GM18519 (cell line): ENCODE data around the gene SUFU.

Experiments
- ATAC-seq: cut with Tn5 transposase; IDR thresholded peaks from one replicate; pipeline ENCODE4 v1.9.1; 2021; ENCODE audit warnings: mild to moderate bottlenecking, moderate library complexity; ENCODE audit not compliant: unreplicated experiment, low FRiP score

SUFU gene

DNA sequence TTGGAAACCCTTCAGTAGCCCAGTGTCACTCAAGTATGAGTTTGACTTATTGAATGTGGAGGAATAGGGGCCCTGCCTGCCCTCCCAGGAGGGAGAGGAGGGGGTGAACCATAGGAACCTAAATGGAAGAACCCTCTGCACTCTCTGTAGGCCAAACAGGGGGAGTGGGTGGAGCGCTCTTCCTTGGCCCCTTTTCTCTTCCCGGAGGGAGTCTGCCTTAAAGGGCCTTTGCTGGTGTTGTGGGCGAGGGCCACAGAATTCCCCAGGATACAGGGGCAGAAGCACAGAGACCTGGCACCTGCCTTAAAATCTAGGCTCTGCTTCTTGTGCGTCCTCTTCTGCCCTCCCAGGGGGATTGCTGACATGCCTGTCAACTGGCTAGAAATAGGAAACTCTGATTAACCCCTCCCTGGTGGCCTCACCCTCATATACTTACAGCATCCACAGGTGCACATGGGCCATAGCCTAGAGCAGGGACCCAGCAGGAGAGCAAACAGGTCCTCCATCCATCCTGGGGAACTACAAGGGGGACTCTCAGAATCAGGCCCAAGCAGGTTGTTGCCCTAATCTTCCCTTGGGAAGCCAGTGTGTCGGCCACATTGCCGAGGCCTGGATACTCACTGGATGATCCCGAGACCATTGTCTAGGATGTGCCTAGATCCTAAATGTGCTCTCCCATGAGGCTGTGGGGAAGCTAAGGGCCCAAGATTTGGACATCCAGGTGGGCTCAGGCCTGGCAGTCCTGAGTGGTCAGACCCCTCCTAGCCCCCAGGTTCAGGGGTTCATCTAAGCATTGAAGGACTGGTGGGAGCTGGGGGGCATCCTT, 143.9 kb downstream of the SUFU start:
- no peak for ATAC-seq

GRCh38 chr10:102648269-102648888, 144.6 kb downstream of the SUFU start:
- ATAC-seq: no peak

GRCh38 chr10:102648889-102649796, 145.4 kb downstream of the SUFU start:
- ATAC-seq: no peak

DNA sequence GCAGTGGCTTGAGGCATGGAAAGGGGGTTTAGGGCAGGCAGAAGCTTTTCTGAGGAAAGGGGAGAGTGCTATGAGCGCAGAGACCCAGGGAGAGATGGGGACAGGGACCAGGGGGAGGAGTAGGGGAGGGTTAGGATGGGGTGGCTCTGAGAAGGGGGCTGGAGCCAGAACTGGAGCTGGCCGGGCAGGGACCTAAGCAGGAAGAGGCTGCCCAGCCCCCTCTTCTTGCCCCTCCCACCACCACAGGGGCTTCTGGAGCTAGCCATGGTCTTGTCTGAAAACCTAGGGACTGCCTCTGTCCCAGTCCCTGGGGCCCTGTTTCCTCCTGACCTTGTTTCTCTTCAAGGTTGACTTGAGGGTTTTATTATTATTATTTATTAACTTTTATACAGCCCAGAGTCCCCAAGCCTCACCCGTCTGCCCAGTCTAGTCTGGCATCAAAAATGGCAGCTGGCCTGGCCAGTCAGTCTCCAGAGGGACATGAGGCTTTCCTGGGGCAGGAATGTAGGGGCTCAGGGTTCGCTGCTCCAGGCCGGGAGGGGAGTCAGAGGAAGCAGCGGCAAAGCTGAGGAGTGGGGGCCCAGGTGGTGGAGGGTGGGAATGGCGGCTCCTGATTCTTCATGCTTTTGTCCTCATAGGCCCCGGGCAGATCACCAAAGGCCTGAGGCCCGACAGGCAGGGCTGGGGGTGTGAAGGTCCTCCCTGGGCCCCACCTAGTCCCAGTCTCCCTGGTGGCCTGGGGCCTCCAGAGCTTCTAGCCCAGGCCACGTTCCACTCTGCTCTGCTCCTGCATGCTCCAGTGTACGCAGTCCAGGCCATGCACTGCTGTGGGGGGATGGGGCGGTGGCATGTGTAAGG, 146.3 kb downstream of the SUFU start:
- ATAC-seq: no peak

GRCh38 chr10:102650655-102651454, 147.1 kb downstream of the SUFU start:
- ATAC-seq: no peak

- ATAC-seq: no peak
Observed at GRCh38 chr10:102651455-102652169, 147.8 kb downstream of the SUFU start.

GRCh38 chr10:102652170-102652916, 148.6 kb downstream of the SUFU start:
- ATAC-seq: no peak

- no peak for ATAC-seq
Observed at GRCh38 chr10:102653060-102653459, 149.3 kb downstream of the SUFU start.

GRCh38 chr10:102654566-102654965, 150.8 kb downstream of the SUFU start:
- ATAC-seq: no peak

GRCh38 chr10:102654969-102655368, 151.2 kb downstream of the SUFU start:
- no peak for ATAC-seq

DNA sequence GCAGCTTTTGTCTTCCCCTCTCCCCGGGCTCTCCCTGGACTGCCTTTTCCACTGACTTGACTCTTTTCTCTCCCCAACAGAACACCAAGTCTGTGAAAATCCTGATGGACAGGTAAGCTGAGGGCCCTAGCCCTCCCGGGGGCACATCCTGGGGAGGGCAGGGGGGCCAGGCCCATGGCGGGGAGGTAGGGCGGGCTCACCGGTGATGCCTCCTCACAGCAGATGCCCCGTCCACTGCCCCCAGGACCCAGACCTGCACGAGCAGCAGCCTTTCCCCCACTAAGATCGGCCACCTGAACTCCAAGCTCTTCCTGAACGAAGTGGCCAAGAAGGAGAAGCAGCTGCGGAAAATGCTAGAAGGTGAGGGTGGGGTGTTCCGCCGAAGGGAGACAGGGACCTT, 152.3 kb downstream of the SUFU start:
- ATAC-seq: no peak

DNA sequence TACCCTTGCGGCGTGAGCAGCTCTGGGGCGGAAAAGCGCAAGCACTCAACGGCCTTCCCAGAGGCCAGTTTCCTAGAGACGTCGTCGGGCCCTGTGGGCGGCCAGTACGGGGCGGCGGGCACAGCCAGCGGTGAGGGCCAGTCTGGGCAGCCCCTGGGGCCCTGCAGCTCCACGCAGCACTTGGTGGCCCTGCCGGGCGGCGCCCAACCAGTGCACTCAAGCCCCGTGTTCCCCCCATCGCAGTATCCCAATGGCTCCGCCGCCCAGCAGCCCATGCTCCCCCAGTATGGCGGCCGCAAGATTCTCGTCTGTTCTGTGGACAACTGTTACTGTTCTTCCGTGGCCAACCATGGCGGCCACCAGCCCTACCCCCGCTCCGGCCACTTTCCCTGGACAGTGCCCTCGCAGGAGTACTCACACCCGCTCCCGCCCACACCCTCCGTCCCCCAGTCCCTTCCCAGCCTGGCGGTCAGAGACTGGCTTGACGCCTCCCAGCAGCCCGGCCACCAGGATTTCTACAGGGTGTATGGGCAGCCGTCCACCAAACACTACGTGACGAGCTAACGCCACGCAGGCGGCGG, 153.1 kb downstream of the SUFU start:
- ATAC-seq: no peak

GRCh38 chr10:102657451-102657850, 153.7 kb downstream of the SUFU start:
- ATAC-seq: no peak

DNA sequence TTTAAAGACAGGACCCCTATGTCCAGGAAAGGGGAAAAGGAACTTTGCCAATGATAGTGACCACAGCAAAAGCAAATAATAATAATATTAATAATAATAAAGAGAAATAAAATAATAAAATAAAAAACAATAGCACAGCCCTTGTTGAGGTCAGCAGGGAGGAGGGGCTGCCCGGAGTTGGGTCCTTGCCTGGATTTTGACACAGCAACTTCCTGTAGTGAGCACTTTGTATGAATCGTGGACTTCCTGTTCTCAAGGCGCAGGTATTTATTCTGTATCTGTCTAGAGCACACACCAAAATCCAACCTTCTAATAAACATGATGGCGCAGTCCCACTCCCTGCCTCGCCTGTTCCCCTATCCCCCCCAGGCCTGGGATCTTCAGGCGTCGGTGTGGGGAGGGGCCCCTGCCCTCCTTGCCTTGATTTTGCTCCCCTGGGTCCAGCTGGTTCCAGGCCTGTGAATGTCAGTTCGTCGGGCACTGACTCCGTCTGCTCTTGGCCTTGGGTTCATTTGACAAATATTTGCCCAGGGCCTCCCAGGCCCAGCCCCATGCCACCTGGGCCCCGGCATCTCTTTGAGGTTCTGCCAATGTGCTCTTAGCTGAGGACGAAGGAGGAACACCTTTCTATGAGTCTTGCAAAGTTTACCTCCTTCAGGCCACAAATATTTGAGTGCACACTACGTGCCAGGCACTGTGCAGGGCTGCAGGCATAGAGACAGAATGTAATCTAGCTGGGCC, 154.4 kb downstream of the SUFU start:
- ATAC-seq: no peak

DNA sequence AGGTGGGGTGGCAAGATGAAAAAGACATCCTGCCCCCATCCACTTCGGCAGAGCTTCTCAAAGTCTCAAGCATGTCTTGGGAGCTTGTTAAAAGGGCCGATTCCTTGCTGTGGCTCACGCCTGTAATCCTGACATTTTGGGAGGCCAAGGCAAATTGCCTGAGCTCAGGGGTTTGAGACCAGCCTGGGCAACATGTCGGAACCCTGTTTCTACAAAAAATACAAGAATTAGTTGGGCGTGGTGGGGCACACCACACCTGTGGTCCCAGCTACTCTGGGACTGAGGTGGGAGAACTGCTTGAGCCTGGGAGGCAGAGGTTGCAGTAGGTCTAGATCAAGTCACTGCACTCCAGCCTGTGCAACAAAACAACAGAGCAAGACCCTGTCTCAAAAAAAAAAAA, 155.0 kb downstream of the SUFU start:
- no peak for ATAC-seq

DNA sequence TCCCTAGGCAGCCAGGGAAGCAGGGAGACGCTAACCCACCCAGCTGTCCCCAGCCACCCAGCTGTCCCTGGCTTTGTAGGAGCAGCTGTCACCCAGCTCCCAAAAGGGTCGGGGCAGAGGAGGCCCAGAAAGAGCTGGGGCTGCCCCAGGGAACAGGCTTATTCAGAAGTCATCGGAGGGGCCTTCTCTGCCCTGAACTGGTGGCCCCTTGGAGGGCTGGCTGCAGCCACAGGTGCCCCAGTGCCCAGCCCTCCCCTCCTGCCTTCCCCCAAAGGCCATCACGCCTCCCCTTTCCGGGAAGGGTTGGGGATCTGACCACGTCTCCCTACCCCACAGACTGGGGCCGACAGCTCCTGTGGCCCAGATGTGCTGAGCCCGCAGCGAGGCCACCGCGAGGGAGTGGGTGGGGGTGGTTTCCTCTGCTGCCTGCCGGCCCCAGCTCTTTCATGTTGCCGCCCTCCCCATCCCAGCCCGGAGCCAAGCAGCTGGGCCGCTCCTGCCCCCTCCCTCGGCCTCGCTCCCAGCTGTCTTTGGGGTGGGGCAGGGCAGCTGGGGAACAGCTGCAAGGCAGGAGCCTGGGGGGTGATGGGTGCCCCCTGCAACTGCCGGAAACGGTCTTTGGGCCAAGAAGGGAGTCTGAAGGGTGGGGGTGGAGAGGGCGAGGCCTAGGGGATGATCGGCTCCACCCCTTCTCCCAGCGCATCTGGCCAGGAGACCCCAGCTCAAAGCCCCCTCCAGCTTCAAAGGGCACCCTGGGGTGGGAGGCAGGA, 157.3 kb downstream of the SUFU start:
- ATAC-seq: no peak
